Femur (tissue), 1 donor: Measurements from ENCODE around the gene OR5K1.

Experiments used
- DNase-seq: peaks from one replicate; pipeline ENCODE4 v3.0.0-alpha.2; 2017

The OR5K1 gene

GRCh38 chr3:98462901-98463300, at the start of gene OR5K1:
Gene OR5K1 (plus strand): TSS chr3:98463201. CDS start chr3:98469577, 6,376 bp downstream.
- no peak for DNase-seq

- no peak for DNase-seq
Observed at GRCh38 chr3:98432575-98432974, 30.4 kb upstream of the OR5K1 start.

GRCh38 chr3:98433764-98434163, 29.2 kb upstream of the OR5K1 start:
- DNase-seq, result no peak

GRCh38 chr3:98434412-98434811, 28.6 kb upstream of the OR5K1 start:
- DNase-seq, result no peak

DNA sequence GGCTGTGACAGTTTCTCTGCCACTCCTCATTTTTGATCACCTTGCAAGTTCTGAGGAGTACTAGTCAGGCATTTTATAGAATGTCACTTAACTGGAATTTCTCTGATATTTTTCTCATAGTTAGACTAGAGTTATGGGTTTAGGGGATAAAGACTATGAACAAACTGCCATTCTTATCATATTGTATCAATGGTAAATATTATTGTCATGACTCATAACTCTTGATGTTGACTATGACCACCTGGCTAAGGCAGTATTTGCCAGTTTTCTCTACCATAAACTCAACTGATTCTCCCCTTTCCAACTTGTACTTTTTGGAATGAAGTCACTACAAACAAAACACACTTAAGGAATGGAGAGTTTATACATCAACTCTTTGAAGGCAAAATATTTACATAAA, 22.7 kb upstream of the OR5K1 start:
- no peak for DNase-seq

- DNase-seq, result no peak
Observed at GRCh38 chr3:98445949-98446406, 17.0 kb upstream of the OR5K1 start.

- DNase-seq, result no peak
Observed at GRCh38 chr3:98449606-98450193, 13.3 kb upstream of the OR5K1 start.

DNA sequence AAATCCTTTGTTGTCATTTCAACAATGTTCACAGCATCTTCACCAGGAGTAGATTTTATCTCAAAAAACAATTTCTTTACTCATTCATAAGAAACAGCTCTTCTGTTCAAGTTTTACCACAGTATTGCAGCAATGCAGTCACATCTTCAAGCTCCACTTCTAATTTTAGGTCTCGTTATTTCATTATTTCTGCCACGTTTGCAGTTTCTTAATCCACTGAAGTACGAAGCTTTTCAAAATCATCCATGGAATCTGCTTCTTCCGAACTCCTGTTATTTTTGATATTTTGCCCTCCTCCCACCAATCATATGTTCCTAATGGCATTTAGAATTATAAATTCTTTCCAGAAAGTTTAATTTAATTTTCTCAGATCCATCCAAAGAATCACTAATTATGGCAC, 12.6 kb upstream of the OR5K1 start:
- no peak for DNase-seq

DNA sequence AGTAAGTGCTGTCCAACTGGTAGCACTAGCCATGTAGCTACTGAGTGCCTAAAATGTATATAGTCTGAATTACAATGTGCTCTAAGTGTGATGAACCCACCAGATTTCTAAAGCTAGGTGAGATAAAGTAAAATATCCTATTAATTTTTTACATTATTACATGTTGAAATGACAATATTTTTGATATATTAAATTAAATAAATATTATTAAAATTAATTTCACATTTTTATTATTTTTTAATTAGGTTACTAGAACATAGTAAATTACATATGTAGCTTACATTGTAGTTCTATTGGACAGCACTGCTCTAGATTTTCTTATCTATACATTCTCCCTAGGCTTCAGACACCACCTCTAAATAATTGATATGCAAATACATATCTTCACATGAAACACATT, 9.2 kb upstream of the OR5K1 start:
- no peak for DNase-seq

DNA sequence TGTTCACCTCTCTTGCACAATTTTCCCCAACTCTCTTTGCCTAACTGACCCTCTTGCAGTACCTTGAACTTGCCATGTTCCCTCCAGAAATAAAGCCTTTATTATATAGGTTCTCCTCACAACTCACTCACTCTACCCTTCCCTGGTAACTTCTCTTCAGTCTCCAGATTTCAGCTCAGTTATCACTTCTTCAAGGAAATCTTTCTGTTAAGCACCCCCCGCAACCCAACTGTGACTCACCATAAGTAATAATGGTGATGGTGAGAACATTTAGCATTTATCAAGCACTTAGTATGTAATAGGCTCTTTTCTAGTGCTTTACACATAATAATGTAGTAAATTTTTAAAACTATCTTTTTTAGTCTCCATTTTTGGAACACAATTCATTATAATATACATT, 8.1 kb upstream of the OR5K1 start:
- DNase-seq, result no peak

DNA sequence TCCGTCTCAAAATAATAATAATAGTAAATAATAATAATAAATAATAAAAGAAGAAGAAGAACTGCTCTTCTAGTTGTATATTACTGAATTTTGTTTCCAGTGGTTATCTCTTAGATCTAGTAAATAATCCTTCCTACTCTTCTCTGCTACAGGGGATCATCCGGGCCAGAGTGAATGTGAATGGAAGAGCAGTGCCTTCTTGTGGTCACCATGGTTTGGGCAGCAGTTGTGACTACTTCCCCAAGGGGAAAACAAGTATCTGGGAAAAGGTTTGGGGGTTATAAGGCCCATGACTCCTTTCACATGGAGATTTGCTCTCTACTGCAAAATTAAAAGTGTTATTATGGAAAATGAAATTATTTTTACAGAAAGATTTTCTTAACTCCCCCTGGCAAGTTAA, 5.5 kb upstream of the OR5K1 start:
- no peak for DNase-seq

GRCh38 chr3:98460220-98460619, 2.8 kb upstream of the OR5K1 start:
- no peak for DNase-seq

DNA sequence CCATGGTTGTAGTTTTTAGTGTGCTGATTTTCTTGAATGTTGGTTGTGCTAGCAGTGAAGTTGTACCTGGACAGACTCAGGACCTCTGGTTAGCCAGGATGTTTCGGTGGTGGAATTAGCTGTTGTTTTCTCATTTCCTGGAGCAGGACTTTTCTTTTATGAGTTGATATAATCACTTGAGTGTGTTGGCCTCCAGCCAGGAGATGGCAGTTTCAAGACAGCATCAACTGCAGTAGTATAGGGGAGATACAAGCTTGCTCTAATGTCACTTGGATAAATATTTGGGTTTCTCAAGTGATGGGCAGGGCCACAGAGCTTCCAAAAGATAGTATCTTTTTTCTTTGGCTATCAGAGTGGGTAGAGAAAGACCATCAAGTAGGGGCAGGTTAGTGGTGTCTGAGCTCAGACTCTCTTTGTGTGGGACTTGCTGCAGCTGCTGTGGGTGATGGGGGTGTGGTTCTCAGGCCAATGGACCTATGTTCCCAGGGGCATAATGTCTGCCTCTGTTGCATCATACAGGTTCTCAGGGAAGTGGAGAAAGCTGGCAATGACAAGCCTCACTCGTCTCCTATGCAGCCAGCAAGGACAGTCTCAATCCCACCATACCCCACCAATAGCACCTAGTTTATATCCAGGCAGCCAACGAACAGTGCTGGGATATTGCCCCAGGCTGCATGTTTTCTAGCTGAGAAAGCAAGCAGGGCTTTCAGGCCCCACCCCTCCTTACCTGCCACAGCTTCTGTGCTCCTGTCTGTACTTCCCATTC, 19.9 kb downstream of the OR5K1 start:
- no peak for DNase-seq

DNA sequence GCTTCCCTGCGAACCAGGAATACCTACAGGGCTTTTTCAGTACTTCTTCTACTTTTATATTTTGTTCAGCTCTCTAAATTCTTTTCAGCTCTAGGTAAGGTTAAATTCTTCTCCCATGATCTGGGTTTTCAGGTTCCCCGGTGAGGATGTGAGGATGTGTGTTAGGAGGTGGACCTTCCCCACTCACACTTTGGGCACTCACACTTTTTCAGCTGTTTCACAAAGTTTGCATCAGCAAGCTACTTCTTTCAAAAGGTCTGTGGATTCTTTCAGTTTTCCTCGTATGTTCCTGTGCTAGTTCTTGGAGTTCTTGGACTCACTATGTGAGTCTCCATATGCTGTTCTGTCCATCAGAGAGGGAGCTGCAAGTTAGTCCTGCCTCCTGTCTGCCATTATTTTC, 20.6 kb downstream of the OR5K1 start:
- DNase-seq, result no peak

DNA sequence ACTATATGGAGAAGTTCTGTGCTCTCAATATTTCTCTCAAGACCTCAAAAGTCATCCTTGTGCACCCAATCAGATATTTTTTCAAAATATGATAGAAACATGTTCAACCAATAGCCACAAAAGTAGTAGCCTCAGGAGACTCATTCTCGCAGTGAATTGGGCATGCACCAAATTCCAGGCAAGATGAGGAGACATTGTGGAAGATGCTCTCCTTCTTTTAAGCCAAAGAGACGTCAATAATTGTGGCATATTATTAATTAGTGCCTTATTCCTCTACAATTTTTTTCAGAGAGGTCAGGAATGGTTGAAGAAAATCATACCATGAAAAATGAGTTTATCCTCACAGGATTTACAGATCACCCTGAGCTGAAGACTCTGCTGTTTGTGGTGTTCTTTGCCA, 34.4 kb downstream of the OR5K1 start, which contains the start of gene OR5K2:
Gene OR5K2 (plus strand): TSS at position 301 of the 400 bp plus-strand sequence. CDS start 0 bp downstream, at position 301.
- DNase-seq, result no peak

DNA sequence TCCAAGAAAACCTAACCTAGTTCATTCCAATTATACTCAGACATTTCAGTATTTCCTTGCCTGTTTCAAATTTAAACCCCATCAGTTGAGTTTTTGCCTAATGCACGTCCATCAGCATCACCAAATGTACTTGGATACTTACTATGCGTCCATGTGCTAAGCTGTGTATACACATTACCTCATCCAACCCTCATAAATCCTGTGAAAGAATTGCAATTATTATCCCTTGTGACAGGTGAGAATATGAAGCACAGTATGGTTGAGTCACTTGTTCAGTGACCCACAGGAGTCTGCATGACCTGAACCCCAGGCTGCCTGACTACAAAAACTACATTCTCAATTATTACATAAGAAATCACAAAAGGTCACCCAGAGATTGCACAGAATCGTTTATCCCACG, 37.0 kb downstream of the OR5K1 start:
- no peak for DNase-seq

- no peak for DNase-seq
Observed at GRCh38 chr3:98501270-98501669, 38.3 kb downstream of the OR5K1 start.

- DNase-seq, result no peak
Observed at GRCh38 chr3:98501863-98502576, 39.0 kb downstream of the OR5K1 start.

- no peak for DNase-seq
Observed at GRCh38 chr3:98504539-98504938, 41.5 kb downstream of the OR5K1 start.

DNA sequence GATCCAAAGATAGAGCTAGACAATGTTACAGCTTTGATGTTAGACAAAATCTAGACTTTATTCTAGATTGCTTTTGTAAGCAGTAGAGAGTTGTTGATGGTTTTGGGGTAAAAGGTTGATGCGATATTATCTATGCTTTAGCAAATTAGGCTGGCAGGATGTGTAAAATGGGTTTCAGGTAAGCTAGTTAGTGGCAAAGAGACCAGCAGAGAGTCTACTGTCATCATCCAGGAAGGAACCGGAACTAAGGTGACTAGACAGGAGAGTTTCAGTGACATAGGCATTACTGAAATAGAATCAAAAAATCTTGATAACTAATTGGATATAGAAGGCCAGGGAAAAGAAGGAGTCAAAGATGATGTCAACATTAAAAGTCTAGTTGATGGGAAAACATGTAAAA, 45.6 kb downstream of the OR5K1 start:
- DNase-seq, result no peak

- DNase-seq, result no peak
Observed at GRCh38 chr3:98512576-98512975, 49.6 kb downstream of the OR5K1 start.

DNA sequence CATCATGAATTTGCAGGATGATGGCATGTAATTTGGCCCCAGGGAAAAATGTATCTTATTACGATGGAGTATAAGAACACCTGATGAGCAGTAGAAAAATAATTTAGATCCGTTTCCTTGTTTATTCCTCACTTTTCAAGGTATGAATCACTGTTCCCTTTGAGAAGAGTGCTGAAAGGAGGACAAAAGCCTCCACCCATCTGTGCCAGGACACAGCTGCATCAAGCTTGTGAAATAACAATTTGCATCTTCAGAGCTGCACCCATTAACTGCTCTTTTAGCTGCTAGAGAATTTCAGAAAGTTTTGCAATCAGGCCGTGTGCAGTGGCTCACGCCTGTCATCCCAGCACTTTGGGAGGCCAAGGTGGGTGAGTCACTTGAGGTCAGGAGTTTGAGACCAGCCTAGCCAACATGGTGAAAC, 50.1 kb downstream of the OR5K1 start:
- DNase-seq, result no peak

- DNase-seq, result no peak
Observed at GRCh38 chr3:98513736-98514135, 50.7 kb downstream of the OR5K1 start.

GRCh38 chr3:98514948-98515347, 51.9 kb downstream of the OR5K1 start:
- no peak for DNase-seq
